Loucy (cell line): Measurements from ENCODE around the gene SOX1.

Experiments used
- H2AFZ ChIP-seq: fragments of 200-600 bp; sonication (generic); 2 replicates; pipeline ENCODE4 v1.6.0; 2016; ENCODE audit warnings: antibody characterized with exemption, mild to moderate bottlenecking, low read length, moderate library complexity
- H3F3A ChIP-seq: fragments of 200-600 bp; 2 replicates; pipeline ENCODE4 v1.6.0; 2016; ENCODE audit warnings: antibody characterized with exemption, low read depth, mild to moderate bottlenecking
- H3K27me3 ChIP-seq: fragments of 200-600 bp; sonication (generic); 2 replicates; pipeline ENCODE4 v1.6.1; 2014; ENCODE audit warnings: low read length, mild to moderate bottlenecking; ENCODE audit not compliant: insufficient read depth, poor library complexity, severe bottlenecking
- H3K36me3 ChIP-seq: fragments of 200-600 bp; sonication (generic); 2 replicates; pipeline ENCODE4 v1.6.1; 2016; ENCODE audit warnings: low read length; ENCODE audit not compliant: insufficient read depth
- H3K4me1 ChIP-seq: fragments of 200-600 bp; sonication (generic); 2 replicates; pipeline ENCODE4 v1.5.1; 2014; ENCODE audit warnings: low read length, mild to moderate bottlenecking; ENCODE audit not compliant: insufficient read depth, poor library complexity, severe bottlenecking
- H3K4me2 ChIP-seq: fragments of 200-600 bp; sonication (generic); 2 replicates; pipeline ENCODE4 v1.6.0; 2014; ENCODE audit warnings: antibody characterized with exemption, low read length, low read depth, mild to moderate bottlenecking; ENCODE audit not compliant: poor library complexity, severe bottlenecking
- H3K4me3 ChIP-seq: fragments of 200-600 bp; sonication (generic); 2 replicates; pipeline ENCODE4 v1.5.1; 2014; ENCODE audit warnings: low read length, mild to moderate bottlenecking, mixed read lengths; ENCODE audit not compliant: poor library complexity, severe bottlenecking
- H3K79me2 ChIP-seq: fragments of 200-600 bp; sonication (generic); 2 replicates; pipeline ENCODE4 v1.6.1; 2014; ENCODE audit warnings: low read length; ENCODE audit not compliant: insufficient read depth
- H3K9ac ChIP-seq: fragments of 200-600 bp; sonication (generic); 2 replicates; pipeline ENCODE4 v1.6.0; 2014; ENCODE audit warnings: mild to moderate bottlenecking, low read depth, low read length, moderate library complexity; ENCODE audit not compliant: poor library complexity, severe bottlenecking
- H3K9me2 ChIP-seq: fragments of 200-600 bp; sonication (generic); replicated peaks from 2 replicates; pipeline ENCODE4 v1.6.1; 2016; ENCODE audit warnings: low read depth, low read length, mixed read lengths
- H3K9me3 ChIP-seq: fragments of 200-600 bp; sonication (generic); 2 replicates; pipeline ENCODE4 v1.6.1; 2014; ENCODE audit warnings: mild to moderate bottlenecking, antibody characterized with exemption, low read length, low read depth; ENCODE audit not compliant: insufficient read depth
- H4K20me1 ChIP-seq: fragments of 200-600 bp; sonication (generic); 2 replicates; pipeline ENCODE4 v1.6.0; 2014; ENCODE audit warnings: antibody characterized with exemption, low read length, mild to moderate bottlenecking; ENCODE audit not compliant: insufficient read depth, poor library complexity, severe bottlenecking
- CTCF ChIP-seq: fragments of 200-600 bp; sonication (generic); conservative IDR thresholded peaks from 2 replicates; pipeline ENCODE4 v1.5.1; 2014; ENCODE audit warnings: mild to moderate bottlenecking, antibody characterized with exemption, low read length
- EZH2phosphoT487 ChIP-seq: fragments of 200-600 bp; IDR thresholded peaks from 2 replicates; pipeline ENCODE4 v1.6.1; 2018; ENCODE audit warnings: antibody characterized with exemption, mild to moderate bottlenecking, moderate library complexity, borderline replicate concordance

SOX1 gene

DNA sequence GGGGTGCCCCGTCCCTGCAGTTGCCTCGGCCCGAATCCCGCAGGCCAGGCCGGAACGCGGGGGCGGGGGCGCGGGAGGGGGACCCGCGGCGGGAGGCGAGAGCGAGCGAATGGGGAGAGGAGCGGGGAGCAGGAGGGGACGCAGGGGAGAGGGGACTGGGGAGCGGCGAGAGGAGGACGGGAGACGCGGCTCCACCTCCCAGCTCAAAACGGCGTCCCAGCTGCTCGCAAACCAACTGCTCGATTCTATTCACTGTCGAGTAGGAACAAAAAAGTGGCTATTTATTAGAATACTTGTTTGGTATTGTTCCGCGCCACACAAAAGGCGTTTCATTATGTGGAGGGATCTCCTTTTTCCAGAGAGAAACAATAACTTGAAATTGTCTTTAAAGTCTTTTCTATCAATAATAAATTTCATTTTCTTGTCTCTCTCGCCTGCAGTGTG, 10.6 kb upstream of the SOX1 start:
- no peak overlapping the region for H3K9ac ChIP-seq
- H3K9me3 ChIP-seq = peaks cover 3% of the 10 kb centered on the region; the same call in 1 of the 2 replicates
- no peaks in the 10 kb centered on the region for H3K9me2 ChIP-seq
- no peaks in the 10 kb centered on the region for H3K79me2 ChIP-seq
- no peak overlapping the region for H3K4me3 ChIP-seq
- TF ChIP-seq EZH2phosphoT487 (no peak), CTCF (no peak)
- no peaks in the 10 kb centered on the region for H3K27me3 ChIP-seq
- no peak overlapping the region for H3K4me2 ChIP-seq
- H4K20me1 ChIP-seq = no peaks in the 10 kb centered on the region
- H3K4me1 ChIP-seq = no peaks in the 10 kb centered on the region
- no peak overlapping the region for H2AFZ ChIP-seq
- no peaks in the 10 kb centered on the region for H3F3A ChIP-seq
- no peaks in the 10 kb centered on the region for H3K36me3 ChIP-seq

GRCh38 chr13:112056739-112057438, 10.1 kb upstream of the SOX1 start:
- H3K4me1 ChIP-seq = no peaks in the 10 kb centered on the region
- no peaks in the 10 kb centered on the region for H3K27me3 ChIP-seq
- peaks cover 3% of the 10 kb centered on the region; the same call in 1 of the 2 replicates for H3K9me3 ChIP-seq
- H3K79me2 ChIP-seq = no peaks in the 10 kb centered on the region
- no peaks in the 10 kb centered on the region for H3K36me3 ChIP-seq
- no peaks in the 10 kb centered on the region for H4K20me1 ChIP-seq
- H3K4me2 ChIP-seq = no peak overlapping the region
- no peak overlapping the region for H3K4me3 ChIP-seq
- no peak for TF ChIP-seq EZH2phosphoT487
- TF ChIP-seq CTCF = no peak
- H2AFZ ChIP-seq = no peak overlapping the region
- H3K9ac ChIP-seq = no peak overlapping the region
- no peaks in the 10 kb centered on the region for H3F3A ChIP-seq
- H3K9me2 ChIP-seq = no peaks in the 10 kb centered on the region

- TF ChIP-seq CTCF = no peak
- no peak for TF ChIP-seq EZH2phosphoT487
- H3F3A ChIP-seq = no peaks in the 10 kb centered on the region
- H3K4me3 ChIP-seq = no peak overlapping the region
- H3K36me3 ChIP-seq = no peaks in the 10 kb centered on the region
- no peaks in the 10 kb centered on the region for H3K4me1 ChIP-seq
- peaks cover 3% of the 10 kb centered on the region; the same call in 1 of the 2 replicates for H3K9me3 ChIP-seq
- no peak overlapping the region for H2AFZ ChIP-seq
- no peak overlapping the region for H3K4me2 ChIP-seq
- H3K9me2 ChIP-seq = no peaks in the 10 kb centered on the region
- H3K9ac ChIP-seq = no peak overlapping the region
- H3K79me2 ChIP-seq = no peaks in the 10 kb centered on the region
- no peaks in the 10 kb centered on the region for H3K27me3 ChIP-seq
- no peaks in the 10 kb centered on the region for H4K20me1 ChIP-seq
Observed at GRCh38 chr13:112057439-112057735, 9.6 kb upstream of the SOX1 start.
